GM18858 (cell line): ENCODE data around the gene PCDHA4.
"Not testable (repeated sequence)": the region's sequence is repeated elsewhere in the genome, so short reads cannot be mapped to it uniquely, and the experiment has no call there.

ENCODE experiments used
- ATAC-seq: cut with Tn5 transposase; IDR thresholded peaks from one replicate; pipeline ENCODE4 v1.9.1; 2021; ENCODE audit not compliant: unreplicated experiment

The PCDHA4 gene

DNA sequence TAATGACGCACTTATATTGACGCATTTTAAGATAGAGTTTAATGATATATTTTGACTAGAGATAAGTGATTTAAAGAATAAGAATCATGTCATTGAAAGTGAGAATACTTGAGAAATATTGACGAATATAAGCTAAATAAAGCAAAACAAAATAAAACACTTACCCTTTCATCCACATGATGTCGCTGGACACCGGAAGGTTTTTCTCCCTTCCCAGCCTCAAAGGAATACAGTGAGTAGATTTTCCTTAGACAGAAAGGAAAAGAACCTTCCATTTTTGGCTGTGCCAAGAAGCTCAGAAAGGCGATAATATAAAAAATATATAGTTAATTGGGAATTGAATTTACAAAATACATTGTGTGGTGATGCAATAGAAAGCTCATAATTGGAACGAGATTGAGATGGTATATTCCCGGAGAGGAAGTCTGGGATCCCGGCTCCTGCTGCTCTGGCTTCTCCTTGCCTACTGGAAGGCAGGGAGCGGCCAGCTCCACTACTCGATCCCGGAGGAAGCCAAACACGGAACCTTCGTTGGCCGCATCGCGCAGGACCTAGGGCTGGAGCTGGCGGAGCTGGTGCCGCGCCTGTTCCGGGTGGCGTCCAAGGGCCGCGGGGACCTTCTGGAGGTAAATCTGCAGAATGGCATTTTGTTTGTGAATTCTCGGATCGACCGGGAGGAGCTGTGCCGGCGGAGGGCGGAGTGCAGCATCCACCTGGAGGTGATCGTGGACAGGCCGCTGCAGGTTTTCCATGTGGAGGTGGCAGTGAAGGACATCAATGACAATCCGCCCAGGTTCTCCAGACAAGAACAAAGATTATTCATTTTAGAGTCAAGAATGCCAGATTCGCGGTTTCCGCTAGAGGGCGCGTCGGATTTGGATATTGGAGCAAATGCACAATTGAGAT is 14.8 kb downstream of the PCDHA4 start, which contains the start of gene PCDHA5:
Gene PCDHA5 (plus strand): TSS at position 239 of the 906 bp plus-strand sequence.
- ATAC-seq, result no peak

DNA sequence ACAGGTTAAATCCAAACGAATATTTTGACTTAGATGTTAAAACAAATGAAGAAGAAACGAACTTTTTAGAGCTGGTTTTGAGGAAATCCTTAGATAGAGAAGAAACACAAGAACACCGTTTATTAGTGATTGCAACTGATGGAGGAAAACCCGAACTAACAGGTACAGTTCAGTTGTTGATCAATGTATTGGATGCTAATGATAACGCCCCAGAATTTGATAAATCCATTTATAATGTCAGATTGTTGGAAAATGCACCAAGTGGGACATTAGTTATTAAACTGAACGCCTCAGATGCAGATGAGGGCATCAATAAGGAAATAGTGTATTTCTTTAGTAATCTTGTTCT is 15.4 kb downstream of the PCDHA4 start:
- ATAC-seq, result no peak

DNA sequence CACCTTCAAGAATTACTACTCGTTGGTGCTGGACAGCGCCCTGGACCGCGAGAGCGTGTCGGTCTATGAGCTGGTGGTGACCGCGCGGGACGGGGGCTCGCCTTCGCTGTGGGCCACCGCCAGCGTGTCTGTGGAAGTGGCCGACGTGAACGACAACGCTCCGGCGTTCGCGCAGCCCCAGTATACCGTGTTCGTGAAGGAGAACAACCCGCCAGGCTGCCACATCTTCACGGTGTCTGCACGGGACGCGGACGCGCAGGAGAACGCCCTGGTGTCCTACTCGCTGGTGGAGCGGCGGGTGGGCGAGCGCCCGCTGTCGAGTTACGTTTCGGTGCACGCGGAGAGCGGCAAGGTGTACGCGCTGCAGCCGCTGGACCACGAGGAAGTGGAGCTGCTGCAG is 16.1 kb downstream of the PCDHA4 start:
- not testable (repeated sequence) for ATAC-seq

DNA sequence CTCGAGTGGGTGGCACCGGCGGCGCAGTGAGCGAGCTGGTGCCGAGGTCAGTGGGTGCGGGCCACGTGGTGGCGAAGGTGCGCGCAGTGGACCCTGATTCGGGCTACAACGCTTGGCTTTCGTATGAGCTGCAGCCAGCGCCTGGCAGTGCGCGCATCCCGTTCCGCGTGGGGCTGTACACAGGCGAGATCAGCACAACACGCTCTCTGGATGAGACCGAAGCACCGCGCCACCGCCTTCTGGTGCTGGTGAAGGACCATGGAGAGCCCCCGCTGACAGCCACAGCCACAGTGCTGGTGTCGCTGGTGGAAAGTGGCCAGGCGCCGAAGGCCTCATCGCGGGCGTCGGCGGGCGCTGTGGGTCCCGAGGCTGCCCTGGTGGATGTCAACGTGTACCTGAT is 16.6 kb downstream of the PCDHA4 start:
- no peak for ATAC-seq

DNA sequence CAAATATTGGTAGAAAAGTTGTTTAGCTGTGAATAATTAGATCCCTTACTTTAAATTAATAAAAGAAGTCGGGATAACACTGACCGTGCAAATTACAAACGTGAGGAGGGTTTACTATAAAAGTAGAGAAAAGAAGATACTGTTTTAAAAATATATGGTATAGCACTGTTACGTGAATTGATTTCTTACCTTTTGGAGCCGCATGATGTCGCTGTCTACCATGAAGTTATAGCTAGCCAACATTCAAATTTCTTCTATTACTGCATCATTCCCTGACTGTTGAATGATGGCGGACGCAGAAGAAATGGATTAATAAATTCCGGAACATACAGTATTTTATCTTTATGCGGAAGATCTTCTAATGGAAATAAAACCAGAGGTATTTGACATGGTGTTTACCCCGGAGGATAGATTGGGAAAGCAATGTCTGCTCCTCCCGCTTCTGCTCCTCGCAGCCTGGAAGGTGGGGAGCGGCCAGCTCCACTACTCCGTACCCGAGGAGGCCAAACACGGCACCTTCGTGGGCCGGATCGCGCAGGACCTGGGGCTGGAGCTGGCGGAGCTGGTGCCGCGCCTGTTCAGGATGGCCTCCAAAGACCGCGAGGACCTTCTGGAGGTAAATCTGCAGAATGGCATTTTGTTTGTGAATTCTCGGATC is 21.0 kb downstream of the PCDHA4 start, which contains the start of gene PCDHA6:
Gene PCDHA6 (plus strand): TSS at position 257 of the 658 bp plus-strand sequence. CDS start 132 bp downstream, at position 389.
- no peak for ATAC-seq

DNA sequence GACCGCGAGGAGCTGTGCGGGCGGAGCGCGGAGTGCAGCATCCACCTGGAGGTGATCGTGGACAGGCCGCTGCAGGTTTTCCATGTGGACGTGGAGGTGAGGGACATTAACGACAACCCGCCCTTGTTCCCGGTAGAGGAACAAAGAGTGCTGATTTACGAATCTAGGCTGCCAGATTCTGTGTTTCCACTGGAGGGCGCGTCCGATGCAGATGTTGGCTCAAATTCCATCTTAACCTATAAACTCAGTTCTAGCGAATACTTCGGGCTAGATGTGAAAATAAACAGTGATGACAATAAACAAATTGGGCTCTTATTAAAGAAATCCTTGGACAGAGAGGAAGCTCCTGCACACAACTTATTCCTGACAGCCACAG is 21.5 kb downstream of the PCDHA4 start:
- no peak for ATAC-seq

DNA sequence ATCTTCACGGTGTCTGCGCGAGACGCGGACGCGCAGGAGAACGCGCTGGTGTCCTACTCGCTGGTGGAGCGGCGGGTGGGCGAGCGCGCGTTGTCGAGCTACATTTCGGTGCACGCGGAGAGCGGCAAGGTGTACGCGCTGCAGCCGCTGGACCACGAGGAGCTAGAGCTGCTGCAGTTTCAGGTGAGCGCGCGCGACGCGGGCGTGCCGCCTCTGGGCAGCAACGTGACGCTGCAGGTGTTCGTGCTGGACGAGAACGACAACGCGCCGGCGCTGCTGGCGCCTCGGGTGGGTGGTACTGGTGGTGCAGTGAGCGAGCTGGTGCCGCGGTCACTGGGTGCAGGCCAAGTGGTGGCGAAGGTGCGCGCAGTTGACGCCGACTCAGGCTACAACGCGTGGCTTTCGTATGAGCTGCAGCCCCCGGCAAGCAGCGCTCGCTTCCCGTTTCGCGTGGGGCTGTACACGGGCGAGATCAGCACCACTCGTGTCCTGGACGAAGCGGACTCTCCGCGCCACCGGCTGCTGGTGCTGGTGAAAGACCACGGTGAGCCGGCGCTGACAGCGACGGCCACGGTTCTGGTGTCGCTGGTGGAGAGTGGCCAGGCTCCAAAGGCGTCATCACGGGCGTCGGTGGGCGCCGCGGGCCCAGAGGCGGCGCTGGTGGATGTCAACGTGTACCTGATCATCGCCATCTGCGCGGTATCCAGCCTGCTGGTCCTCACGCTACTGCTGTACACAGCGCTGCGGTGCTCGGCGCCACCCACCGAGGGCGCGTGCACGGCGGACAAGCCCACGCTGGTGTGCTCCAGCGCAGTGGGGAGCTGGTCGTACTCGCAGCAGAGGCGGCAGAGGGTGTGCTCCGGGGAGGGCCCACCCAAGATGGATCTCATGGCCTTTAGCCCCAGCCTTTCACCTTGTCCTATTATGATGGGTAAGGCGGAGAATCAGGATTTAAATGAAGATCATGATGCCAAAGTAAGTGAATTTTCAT is 22.9 kb downstream of the PCDHA4 start:
- ATAC-seq, result not testable (repeated sequence)

DNA sequence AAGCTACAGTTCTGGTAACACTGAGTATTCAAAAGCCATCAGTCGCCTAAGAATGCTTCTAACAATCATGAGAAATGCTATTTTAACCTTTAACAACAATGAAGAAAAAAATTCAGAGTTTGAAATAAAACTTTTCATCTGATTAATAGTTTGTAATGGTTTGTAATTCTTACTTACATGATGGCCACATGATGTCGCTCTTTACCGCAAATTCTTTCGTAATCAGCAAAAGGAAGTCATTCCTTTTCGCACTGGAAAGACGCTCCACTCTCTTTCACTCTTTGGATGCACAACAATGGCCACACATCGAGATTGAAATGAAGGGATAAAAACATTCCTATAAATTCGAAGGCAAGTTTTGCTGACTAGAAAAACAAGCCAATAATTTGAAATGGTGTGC is 27.1 kb downstream of the PCDHA4 start, which contains the start of gene PCDHA7:
Gene PCDHA7 (plus strand): TSS at position 277 of the 400 bp plus-strand sequence. CDS start 115 bp downstream, at position 392.
- ATAC-seq, result no peak

DNA sequence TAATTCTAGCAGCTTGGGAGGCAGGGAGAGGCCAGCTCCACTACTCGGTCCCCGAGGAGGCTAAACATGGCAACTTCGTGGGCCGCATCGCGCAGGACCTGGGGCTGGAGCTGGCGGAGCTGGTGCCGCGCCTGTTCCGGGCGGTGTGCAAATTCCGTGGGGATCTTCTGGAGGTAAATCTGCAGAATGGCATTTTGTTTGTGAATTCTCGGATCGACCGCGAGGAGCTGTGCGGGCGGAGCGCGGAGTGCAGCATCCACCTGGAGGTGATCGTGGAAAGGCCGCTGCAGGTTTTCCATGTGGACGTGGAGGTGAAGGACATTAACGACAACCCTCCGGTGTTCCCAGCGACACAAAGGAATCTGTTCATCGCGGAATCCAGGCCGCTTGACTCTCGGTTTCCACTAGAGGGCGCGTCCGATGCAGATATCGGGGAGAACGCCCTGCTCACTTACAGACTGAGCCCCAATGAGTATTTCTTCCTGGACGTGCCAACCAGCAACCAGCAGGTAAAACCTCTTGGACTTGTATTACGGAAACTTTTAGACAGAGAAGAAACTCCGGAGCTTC is 27.7 kb downstream of the PCDHA4 start:
- not testable (repeated sequence) for ATAC-seq

DNA sequence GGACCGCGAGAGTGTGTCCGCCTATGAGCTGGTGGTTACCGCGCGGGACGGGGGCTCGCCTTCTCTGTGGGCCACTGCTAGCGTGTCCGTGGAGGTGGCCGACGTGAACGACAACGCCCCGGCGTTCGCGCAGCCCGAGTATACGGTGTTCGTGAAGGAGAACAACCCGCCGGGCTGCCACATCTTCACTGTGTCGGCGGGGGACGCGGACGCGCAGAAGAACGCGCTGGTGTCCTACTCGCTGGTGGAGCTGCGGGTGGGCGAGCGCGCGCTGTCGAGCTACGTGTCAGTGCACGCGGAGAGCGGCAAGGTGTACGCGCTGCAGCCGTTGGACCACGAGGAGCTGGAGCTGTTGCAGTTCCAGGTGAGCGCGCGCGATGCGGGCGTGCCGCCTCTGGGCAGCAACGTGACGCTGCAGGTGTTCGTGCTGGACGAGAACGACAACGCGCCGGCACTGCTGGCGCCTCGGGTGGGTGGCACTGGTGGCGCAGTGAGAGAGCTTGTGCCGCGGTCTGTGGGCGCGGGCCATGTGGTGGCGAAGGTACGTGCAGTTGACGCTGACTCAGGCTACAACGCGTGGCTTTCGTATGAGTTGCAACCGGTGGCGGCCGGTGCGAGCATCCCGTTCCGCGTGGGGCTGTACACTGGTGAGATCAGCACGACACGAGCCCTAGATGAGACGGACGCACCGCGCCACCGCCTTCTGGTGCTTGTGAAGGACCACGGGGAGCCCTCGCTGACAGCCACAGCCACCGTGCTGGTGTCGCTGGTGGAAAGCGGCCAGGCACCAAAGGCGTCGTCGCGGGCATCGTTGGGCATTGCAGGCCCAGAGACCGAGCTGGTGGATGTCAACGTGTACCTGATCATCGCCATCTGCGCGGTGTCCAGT is 29.0 kb downstream of the PCDHA4 start:
- no peak for ATAC-seq

DNA sequence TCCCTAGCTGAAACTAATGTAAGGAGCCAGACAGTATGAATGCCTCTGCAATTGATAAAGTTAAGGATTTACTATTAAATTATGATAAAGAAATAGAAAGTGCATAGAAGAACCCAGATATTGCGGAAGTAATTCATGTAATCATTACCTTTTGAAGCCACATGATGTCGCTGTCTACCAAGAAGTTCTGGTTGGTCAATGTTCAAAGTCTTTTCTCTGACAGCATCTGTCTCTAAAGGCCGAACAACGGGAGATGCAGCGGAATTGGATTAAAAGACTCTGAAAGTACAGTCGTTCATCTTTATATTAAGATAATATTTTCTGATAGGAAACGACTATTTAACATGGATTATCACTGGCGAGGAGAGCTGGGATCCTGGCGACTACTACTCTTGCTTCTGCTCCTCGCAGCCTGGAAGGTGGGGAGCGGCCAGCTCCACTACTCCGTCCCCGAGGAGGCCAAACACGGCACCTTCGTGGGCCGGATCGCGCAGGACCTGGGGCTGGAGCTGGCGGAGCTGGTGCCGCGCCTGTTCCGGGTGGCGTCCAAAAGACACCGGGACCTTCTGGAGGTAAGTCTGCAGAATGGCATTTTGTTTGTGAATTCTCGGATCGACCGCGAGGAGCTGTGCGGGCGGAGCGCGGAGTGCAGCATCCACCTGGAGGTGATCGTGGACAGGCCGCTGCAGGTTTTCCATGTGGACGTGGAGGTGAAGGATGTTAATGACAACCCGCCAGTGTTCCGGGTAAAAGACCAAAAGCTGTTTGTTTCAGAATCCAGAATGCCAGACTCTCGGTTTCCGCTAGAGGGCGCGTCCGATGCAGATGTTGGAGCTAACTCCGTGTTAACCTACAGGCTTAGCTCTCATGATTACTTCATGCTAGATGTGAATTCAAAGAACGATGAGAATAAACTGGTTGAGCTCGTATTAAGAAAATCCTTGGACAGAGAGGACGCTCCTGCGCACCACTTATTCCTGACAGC is 34.4 kb downstream of the PCDHA4 start, which contains the start of gene PCDHA8:
Gene PCDHA8 (plus strand): TSS at position 210 of the 985 bp plus-strand sequence. CDS start 135 bp downstream, at position 345.
- no peak for ATAC-seq

DNA sequence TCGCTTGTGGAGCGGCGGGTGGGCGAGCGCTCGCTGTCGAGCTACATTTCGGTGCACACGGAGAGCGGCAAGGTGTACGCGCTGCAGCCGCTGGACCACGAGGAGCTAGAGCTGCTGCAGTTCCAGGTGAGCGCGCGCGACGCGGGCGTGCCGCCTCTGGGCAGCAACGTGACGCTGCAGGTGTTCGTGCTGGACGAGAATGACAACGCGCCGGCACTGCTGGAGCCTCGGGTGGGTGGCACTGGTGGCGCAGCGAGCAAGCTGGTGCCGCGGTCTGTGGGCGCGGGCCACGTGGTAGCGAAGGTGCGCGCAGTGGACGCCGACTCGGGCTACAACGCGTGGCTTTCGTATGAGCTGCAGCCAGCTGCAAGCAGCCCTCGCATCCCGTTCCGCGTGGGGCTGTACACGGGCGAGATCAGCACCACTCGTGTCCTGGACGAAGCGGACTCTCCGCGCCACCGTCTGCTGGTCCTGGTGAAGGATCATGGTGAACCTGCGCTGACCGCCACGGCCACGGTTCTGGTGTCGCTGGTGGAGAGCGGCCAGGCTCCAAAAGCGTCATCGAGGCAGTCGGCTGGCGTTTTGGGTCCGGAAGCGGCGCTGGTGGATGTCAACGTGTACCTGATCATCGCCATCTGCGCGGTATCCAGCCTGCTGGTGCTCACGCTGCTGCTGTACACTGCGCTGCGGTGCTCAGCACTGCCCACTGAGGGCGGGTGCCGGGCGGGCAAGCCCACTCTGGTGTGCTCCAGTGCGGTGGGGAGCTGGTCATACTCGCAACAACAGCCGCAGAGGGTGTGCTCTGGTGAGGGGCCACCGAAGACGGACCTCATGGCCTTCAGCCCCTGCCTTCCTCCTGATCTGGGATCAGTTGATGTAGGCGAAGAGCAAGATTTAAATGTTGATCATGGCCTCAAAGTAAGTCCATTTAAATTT is 36.2 kb downstream of the PCDHA4 start:
- ATAC-seq, result no peak

DNA sequence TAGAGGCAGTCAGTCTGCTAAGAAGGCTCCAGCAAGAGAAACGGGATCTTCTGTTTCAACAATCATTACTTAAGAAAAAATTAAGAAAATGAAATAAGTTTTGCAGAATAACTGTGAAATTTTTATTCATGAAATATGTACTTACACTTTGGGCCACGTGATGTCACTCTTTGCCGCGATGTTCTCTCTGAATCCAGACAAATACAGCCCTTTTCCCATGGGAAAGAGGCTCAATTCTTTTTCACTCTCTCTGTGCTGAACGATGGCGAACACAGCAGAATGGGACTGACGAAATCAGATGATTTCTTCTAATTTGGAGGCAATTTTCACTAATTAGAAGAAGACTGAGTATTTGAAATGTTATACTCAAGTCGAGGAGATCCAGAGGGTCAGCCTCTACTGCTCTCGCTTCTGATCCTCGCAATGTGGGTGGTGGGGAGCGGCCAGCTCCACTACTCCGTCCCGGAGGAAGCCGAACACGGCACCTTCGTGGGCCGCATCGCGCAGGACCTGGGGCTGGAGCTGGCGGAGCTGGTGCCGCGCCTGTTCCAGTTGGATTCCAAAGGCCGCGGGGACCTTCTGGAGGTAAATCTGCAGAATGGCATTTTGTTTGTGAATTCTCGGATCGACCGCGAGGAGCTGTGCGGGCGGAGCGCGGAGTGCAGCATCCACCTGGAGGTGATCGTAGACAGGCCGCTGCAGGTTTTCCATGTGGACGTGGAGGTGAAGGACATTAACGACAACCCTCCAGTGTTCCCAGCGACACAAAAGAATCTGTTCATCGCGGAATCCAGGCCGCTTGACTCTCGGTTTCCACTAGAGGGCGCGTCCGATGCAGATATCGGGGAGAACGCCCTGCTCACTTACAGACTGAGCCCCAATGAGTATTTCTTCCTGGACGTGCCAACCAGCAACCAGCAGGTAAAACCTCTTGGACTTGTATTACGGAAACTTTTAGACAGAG is 41.6 kb downstream of the PCDHA4 start, which contains the start of gene PCDHA9:
Gene PCDHA9 (plus strand): TSS at position 244 of the 964 bp plus-strand sequence. CDS start 114 bp downstream, at position 358.
- not testable (repeated sequence) for ATAC-seq

DNA sequence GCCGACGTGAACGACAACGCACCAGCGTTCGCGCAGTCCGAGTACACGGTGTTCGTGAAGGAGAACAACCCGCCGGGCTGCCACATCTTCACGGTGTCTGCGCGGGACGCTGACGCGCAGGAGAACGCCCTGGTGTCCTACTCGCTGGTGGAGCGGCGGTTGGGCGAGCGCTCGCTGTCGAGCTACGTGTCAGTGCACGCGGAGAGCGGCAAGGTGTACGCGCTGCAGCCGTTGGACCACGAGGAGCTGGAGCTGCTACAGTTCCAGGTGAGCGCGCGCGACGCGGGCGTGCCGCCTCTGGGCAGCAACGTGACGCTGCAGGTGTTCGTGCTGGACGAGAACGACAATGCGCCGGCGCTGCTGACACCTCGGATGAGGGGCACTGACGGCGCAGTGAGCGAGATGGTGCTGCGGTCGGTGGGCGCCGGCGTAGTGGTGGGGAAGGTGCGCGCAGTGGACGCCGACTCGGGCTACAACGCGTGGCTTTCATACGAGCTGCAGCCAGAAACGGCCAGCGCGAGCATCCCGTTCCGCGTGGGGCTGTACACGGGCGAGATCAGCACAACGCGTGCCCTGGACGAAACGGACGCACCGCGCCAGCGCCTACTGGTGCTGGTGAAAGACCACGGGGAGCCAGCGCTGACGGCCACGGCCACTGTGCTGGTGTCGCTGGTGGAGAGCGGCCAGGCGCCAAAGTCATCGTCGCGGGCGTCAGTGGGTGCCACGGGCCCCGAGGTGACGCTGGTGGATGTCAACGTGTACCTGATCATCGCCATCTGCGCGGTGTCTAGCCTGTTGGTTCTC is 43.2 kb downstream of the PCDHA4 start:
- ATAC-seq, result not testable (repeated sequence)
